Prostate gland (tissue), 2 donors: ENCODE measurements around the gene LY86.

Source experiments
- POLR2AphosphoS5 ChIP-seq: sonication (generic); formaldehyde crosslinking; IDR thresholded peaks from one replicate; pipeline ENCODE4 v1.6.1; 2017; ENCODE audit warnings: antibody characterized with exemption
- TF ChIP-seq, protein P1 (sequence below), 4 experiments: fragments of 200-600 bp in 2 of 4; fragments of 450-650 bp in 2 of 4; sonication (generic) in 2 of 4; IDR thresholded peaks; 1 replicate in 3 of 4; 2 replicates in 1 of 4; pipeline ENCODE4 v1.5.1; 2016 to 2019; ENCODE audit warnings: antibody characterized with exemption in 4 of 4, mild to moderate bottlenecking in 2 of 4, moderate library complexity in 2 of 4

GRCh38 chr6:6674872-6675271, 86.4 kb downstream of the LY86 start:
- no peak for TF ChIP-seq POLR2AphosphoS5
- TF ChIP-seq, protein P1, sequence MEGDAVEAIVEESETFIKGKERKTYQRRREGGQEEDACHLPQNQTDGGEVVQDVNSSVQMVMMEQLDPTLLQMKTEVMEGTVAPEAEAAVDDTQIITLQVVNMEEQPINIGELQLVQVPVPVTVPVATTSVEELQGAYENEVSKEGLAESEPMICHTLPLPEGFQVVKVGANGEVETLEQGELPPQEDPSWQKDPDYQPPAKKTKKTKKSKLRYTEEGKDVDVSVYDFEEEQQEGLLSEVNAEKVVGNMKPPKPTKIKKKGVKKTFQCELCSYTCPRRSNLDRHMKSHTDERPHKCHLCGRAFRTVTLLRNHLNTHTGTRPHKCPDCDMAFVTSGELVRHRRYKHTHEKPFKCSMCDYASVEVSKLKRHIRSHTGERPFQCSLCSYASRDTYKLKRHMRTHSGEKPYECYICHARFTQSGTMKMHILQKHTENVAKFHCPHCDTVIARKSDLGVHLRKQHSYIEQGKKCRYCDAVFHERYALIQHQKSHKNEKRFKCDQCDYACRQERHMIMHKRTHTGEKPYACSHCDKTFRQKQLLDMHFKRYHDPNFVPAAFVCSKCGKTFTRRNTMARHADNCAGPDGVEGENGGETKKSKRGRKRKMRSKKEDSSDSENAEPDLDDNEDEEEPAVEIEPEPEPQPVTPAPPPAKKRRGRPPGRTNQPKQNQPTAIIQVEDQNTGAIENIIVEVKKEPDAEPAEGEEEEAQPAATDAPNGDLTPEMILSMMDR (IDR thresholded peaks at IDR 0.05) = no peak
